ENCODE results near the gene ZNF516. TPM values are rescaled to one million over a fixed set of nuclear protein-coding genes. Genes with fewer than 3 reads are reported as not detected.
A peak's percentile ranks its signal among the peaks of the same experiment; 100 is the strongest.

ZNF516 gene
- total RNA-seq, 6 donors from 2014 or later: 21.9 to 44.3 (median 36.5) TPM

DNA sequence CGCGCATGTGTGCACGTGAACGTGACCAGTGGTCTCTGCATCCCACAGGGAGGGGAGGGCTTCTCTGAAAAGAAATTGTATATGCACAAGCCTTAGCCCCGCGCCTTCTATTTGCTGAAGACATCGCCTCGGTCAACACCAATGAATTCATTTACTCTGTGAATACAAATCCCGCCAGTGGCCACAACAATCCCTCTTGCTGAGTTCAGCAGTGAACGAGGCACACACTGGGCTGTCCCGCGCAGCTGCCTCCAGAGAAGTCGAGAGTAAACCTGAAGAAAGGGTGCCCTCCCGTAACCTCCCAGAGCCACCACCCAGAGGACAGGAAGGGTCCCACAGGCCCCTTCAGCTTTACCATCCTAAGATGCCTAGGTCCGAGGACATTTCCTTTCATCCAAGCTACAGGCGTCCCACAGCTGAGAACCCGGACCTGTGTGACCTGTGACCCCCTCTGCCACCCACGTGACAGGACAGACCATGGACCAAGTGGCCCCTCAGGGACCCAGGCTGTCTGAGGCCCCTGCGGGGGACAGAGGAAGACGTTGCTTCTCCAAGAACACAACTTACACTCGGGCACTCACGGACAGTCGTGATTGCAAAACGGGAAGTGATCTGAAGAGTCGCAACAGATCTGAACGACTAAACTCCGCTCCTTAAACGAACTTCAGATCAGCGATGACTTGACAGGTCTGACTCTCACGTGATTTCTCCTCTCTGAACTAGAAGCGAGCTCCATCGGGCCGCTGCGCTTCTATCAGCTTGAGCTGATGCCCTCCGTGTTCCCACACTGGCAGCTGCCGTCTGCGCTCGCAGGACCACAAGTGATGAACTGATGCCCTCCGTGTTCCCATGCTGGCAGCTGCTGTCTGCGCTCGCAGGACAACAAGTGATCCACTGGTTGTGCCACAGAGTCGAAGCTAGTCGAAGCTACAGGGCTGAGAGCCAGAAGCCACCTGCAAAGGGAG is 92.7 kb downstream of the ZNF516 start:
- WGBS, 2 donors: 85 to 90% methylated on average over 34 to 43 of the region's 43 CpGs
- ATAC-seq (ENCODE audit: low FRiP score in 2 of 2) (no peak), DNase-seq (peak in 1 of 2 donors; percentile 49)
- Histone ChIP-seq H3K27me3 (no peaks in the 10 kb centered on the region), H3K36me3 (peaks cover 0 to 3% (median 0%) of the 10 kb centered on the region in 4 donors), H3K27ac (peak overlapping the region in 2 of 4 donors; percentile 26 to 42), H3K4me3 (no peak overlapping the region), H3K4me1 (peaks cover 0 to 11% (median 0%) of the 10 kb centered on the region in 4 donors), H3K9me3 (no peaks in the 10 kb centered on the region)
- TF ChIP-seq POLR2A (IDR thresholded peaks at IDR 0.05) (no peak), POLR2AphosphoS5 (IDR thresholded peaks at IDR 0.05) (no peak), CTCF (IDR thresholded peaks at IDR 0.05) (no peak)

DNA sequence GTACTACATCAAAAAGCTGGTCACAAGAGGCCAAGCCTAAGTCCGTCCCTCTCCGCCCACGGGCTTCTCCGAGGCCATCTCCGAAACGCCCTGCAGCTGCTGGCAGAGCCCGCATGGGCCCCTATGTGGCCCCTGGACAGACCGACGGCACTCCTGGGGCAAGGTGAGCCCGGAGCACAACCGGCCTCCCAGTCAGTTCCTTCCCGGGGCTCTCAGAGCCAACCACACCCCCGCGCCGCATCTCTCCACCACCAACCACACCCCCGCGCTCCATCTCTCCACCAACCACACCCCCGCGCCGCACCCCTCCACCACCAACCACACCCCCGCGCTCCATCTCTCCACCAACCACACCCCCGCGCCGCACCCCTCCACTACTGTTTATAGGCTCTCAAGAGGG is 93.5 kb downstream of the ZNF516 start:
- ATAC-seq (ENCODE audit: low FRiP score in 2 of 2): peak; percentile 69 to 87
- H3K27ac ChIP-seq: no peak overlapping the region
- H3K9me3 ChIP-seq: no peaks in the 10 kb centered on the region
- no peak overlapping the region for H3K4me3 ChIP-seq
- DNase-seq: no peak
- TF ChIP-seq EP300 (IDR thresholded peaks at IDR 0.05): no peak
- no peak for TF ChIP-seq POLR2A (IDR thresholded peaks at IDR 0.05)
- TF ChIP-seq CTCF (IDR thresholded peaks at IDR 0.05): no peak
- no peak for TF ChIP-seq POLR2AphosphoS5 (IDR thresholded peaks at IDR 0.05)
- H3K36me3 ChIP-seq: peaks cover 0 to 3% (median 0%) of the 10 kb centered on the region in 4 donors
- 77 to 88% methylated on average over 21 to 23 of the region's 25 CpGs for WGBS, 2 donors
- peaks cover 0 to 11% (median 0%) of the 10 kb centered on the region in 4 donors for H3K4me1 ChIP-seq
- H3K27me3 ChIP-seq: no peaks in the 10 kb centered on the region

DNA sequence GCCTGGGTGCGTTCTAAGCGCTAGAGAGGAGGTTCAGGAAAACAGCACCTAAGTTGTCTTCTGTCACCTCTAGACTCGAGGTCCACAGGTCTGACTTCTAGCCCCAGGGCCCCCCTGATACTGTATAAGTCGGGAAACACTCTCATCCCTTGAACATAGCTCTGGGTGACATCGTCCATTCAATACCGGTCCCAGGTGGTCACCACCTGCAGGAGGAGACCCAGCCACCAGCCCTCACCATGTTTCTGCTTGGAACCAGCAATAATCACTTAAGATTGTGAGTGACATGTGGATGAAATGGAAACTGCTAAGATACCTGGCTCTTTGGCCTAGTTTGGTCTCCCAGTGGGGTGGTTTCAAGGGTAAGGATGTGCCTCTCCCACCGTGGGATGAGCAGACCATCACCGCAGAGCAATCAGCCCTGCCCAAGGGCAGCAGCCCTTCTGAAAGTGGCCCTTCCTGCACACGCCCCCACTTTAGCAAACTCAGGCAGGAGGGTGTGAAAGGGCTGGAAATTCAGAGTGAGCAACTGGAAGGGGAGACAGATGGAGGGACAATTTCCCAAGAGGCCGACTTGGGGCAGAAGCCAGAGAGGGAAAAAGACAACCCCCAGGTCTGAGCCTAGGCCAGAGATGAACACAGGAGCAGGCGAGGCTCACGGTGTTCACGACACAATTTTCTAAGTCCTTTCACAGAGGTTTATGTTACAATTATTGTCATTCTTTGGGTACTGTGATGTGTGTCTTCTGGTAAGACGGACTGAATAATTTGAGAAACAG is 95.2 kb downstream of the ZNF516 start:
- no peak overlapping the region for H3K27ac ChIP-seq
- ATAC-seq (ENCODE audit: low FRiP score in 2 of 2) (no peak), DNase-seq (no peak)
- no peaks in the 10 kb centered on the region for H3K27me3 ChIP-seq
- H3K36me3 ChIP-seq: peaks cover 0 to 3% (median 0%) of the 10 kb centered on the region in 4 donors
- TF ChIP-seq POLR2AphosphoS5 (IDR thresholded peaks at IDR 0.05) (no peak), EP300 (IDR thresholded peaks at IDR 0.05) (no peak), CTCF (IDR thresholded peaks at IDR 0.05) (no peak), POLR2A (IDR thresholded peaks at IDR 0.05) (no peak)
- no peak overlapping the region for H3K4me3 ChIP-seq
- 86 to 88% methylated on average over 14 of the region's 14 CpGs for WGBS, 2 donors
- H3K4me1 ChIP-seq: peaks cover 0 to 12% (median 3%) of the 10 kb centered on the region in 4 donors
- no peaks in the 10 kb centered on the region for H3K9me3 ChIP-seq

- no peaks in the 10 kb centered on the region for H3K9me3 ChIP-seq
- H3K4me3 ChIP-seq: no peak overlapping the region
- DNase-seq (peak; percentile 82 to 89), ATAC-seq (ENCODE audit: low FRiP score in 2 of 2) (peak; percentile 85 to 94)
- 13 to 16% methylated on average over 11 to 14 of the region's 14 CpGs for WGBS, 2 donors
- peaks cover 0 to 14% (median 3%) of the 10 kb centered on the region in 4 donors for H3K4me1 ChIP-seq
- TF ChIP-seq POLR2AphosphoS5 (IDR thresholded peaks at IDR 0.05) (no peak), CTCF (IDR thresholded peaks at IDR 0.05) (peak; percentile 85 to 96 (median 94))
- no peaks in the 10 kb centered on the region for H3K27me3 ChIP-seq
- no peak overlapping the region for H3K27ac ChIP-seq
- peaks cover 0 to 3% (median 0%) of the 10 kb centered on the region in 4 donors for H3K36me3 ChIP-seq
Measured at GRCh38 chr18:76398896-76399612, 96.0 kb downstream of the ZNF516 start.
